Prostate gland (tissue), 2 donors: ENCODE results near the gene RBKS. TPM values are rescaled to one million over a fixed set of nuclear protein-coding genes. Genes with fewer than 3 reads are reported as not detected.

Experiments
- DNase-seq: peaks from one replicate; pipeline ENCODE4 v3.0.0-alpha.2; 2019; ENCODE audit warnings: low spot score
- H3K27ac ChIP-seq, 2 donors: fragments of 200-600 bp; sonication (generic); 2 replicates each; pipeline ENCODE4 v1.5.1; 2017 to 2019
- H3K27me3 ChIP-seq: fragments of 200-600 bp; sonication (generic); replicated peaks from 2 replicates; pipeline ENCODE4 v1.5.1; 2019; ENCODE audit not compliant: insufficient read depth
- H3K36me3 ChIP-seq, 2 donors: fragments of 200-600 bp; sonication (generic); 1 replicate in 1 of 2; 2 replicates in 1 of 2; pipeline versions ENCODE4 v1.5.1 to v1.8.1; 2017 to 2019
- H3K4me1 ChIP-seq: fragments of 200-600 bp; sonication (generic); replicated peaks from 2 replicates; pipeline ENCODE4 v1.5.1; 2019
- H3K4me3 ChIP-seq, 2 donors: fragments of 200-600 bp; sonication (generic); 2 replicates each; pipeline ENCODE4 v1.5.1; 2017 to 2019
- H3K9me3 ChIP-seq: fragments of 200-600 bp; sonication (generic); 2 replicates; pipeline ENCODE4 v1.5.1; 2017
- CTCF ChIP-seq, 4 experiments: fragments of 200-600 bp in 2 of 4; fragments of 450-650 bp in 2 of 4; sonication (generic) in 2 of 4; IDR thresholded peaks; 1 replicate in 3 of 4; 2 replicates in 1 of 4; pipeline ENCODE4 v1.5.1; 2016 to 2019; ENCODE audit warnings: antibody characterized with exemption in 4 of 4, mild to moderate bottlenecking in 2 of 4, moderate library complexity in 2 of 4
- POLR2A ChIP-seq: fragments of 450-650 bp; IDR thresholded peaks from one replicate; pipeline ENCODE4 v1.6.1; 2016; ENCODE audit warnings: antibody characterized with exemption, mild to moderate bottlenecking
- POLR2AphosphoS5 ChIP-seq: sonication (generic); formaldehyde crosslinking; IDR thresholded peaks from one replicate; pipeline ENCODE4 v1.6.1; 2017; ENCODE audit warnings: antibody characterized with exemption
- WGBS: methylation state at CpG from one replicate; pipeline ENCODE4 v1.1.5; 2018; 5-methylcytosine and 5-hydroxymethylcytosine counted together
- intact Hi-C: fragments of 100-400 bp; cut with DNase I; formaldehyde crosslinking; loops from one replicate; pipeline ENCODE4 v1.14.2; 2022
- total RNA-seq, 2 donors: library from RNA; depleted of rRNA; stranded (reverse); fragments of >200 nt; gene quantifications; one replicate each; pipeline ENCODE4 v1.1.0, GENCODE V29; 2016

RBKS gene
- total RNA-seq, 2 donors from 2014 or later, result 1.6 to 1.8 TPM

GRCh38 chr2:27909901-27910300 lies 19.7 kb upstream of the RBKS start:
- Histone ChIP-seq H3K4me1 (no peaks in the 10 kb centered on the region), H3K27me3 (no peaks in the 10 kb centered on the region), H3K27ac (no peak overlapping the region), H3K36me3 (no peaks in the 10 kb centered on the region), H3K4me3 (no peak overlapping the region), H3K9me3 (no peaks in the 10 kb centered on the region)
- TF ChIP-seq CTCF (IDR thresholded peaks at IDR 0.05), result no peak
- intact Hi-C loops, result loop anchor here (10.0 kb wide), 1 partner anchor 485 kb away; the partner anchor contains the start of gene FOSL2
- WGBS, result 63% methylated on average over 2 of the region's 2 CpGs
- DNase-seq, result no peak

- H3K4me3 ChIP-seq, result no peak overlapping the region
- no peak for TF ChIP-seq POLR2AphosphoS5
- no peaks in the 10 kb centered on the region for H3K4me1 ChIP-seq
- no peaks in the 10 kb centered on the region for H3K9me3 ChIP-seq
- no peaks in the 10 kb centered on the region for H3K27me3 ChIP-seq
- H3K36me3 ChIP-seq, result no peaks in the 10 kb centered on the region
- WGBS, result 64% methylated on average over 3 of the region's 3 CpGs
- no peak overlapping the region for H3K27ac ChIP-seq
- DNase-seq, result no peak
- intact Hi-C loops, result no loop called here
Measured at GRCh38 chr2:27907547-27907946, 17.4 kb upstream of the RBKS start.

GRCh38 chr2:27906074-27906473 lies 15.9 kb upstream of the RBKS start:
- Histone ChIP-seq H3K4me1 (no peaks in the 10 kb centered on the region), H3K27me3 (no peaks in the 10 kb centered on the region), H3K9me3 (no peaks in the 10 kb centered on the region), H3K27ac (no peak overlapping the region), H3K4me3 (no peak overlapping the region), H3K36me3 (no peaks in the 10 kb centered on the region)
- TF ChIP-seq CTCF (IDR thresholded peaks at IDR 0.05), result no peak
- TF ChIP-seq POLR2AphosphoS5, result no peak
- TF ChIP-seq POLR2A, result no peak
- 74% methylated on average over 1 of the region's 1 CpG for WGBS
- intact Hi-C loops, result no loop called here
- DNase-seq, result no peak

- Histone ChIP-seq H3K36me3 (no peaks in the 10 kb centered on the region), H3K4me3 (no peak overlapping the region), H3K27ac (no peak overlapping the region), H3K27me3 (no peaks in the 10 kb centered on the region), H3K4me1 (no peaks in the 10 kb centered on the region), H3K9me3 (no peaks in the 10 kb centered on the region)
- no peak for DNase-seq
- intact Hi-C loops, result no loop called here
- 84% methylated on average over 1 of the region's 1 CpG for WGBS
- TF ChIP-seq POLR2A (no peak), CTCF (IDR thresholded peaks at IDR 0.05) (no peak), POLR2AphosphoS5 (no peak)
Measured at GRCh38 chr2:27904405-27904665, 14.1 kb upstream of the RBKS start.

- WGBS, result 87% methylated on average over 10 of the region's 10 CpGs
Measured at GRCh38 chr2:27903649-27904404, 13.6 kb upstream of the RBKS start.

More at GRCh38 chr2:27903649-27904404, 13.6 kb upstream of the RBKS start:
- no peak for DNase-seq
- intact Hi-C loops, result no loop called here
- H3K36me3 ChIP-seq, result no peaks in the 10 kb centered on the region
- H3K4me1 ChIP-seq, result no peaks in the 10 kb centered on the region
- H3K27me3 ChIP-seq, result no peaks in the 10 kb centered on the region
- no peak for TF ChIP-seq CTCF (IDR thresholded peaks at IDR 0.05)
- TF ChIP-seq POLR2A, result no peak
- no peak for TF ChIP-seq POLR2AphosphoS5
- no peak overlapping the region for H3K4me3 ChIP-seq
- no peak overlapping the region for H3K27ac ChIP-seq
- H3K9me3 ChIP-seq, result no peaks in the 10 kb centered on the region
